Neural cell (in vitro differentiated cells): ENCODE data around the gene GNAT2. TPM values are rescaled to one million over a fixed set of nuclear protein-coding genes. Genes with fewer than 3 reads are reported as not detected.

Experiments
- H2AFZ ChIP-seq: fragments of 200-600, 300-800 bp; sonication (generic), shearing (Covaris generic); 2 replicates; pipeline ENCODE4 v1.6.0; 2014; ENCODE audit warnings: low read depth, mild to moderate bottlenecking, antibody characterized with exemption, low read length, moderate library complexity
- H3F3A ChIP-seq: fragments of 200-600 bp; shearing (Covaris generic); 2 replicates; pipeline ENCODE4 v1.6.1; 2016; ENCODE audit warnings: mild to moderate bottlenecking, moderate library complexity, mixed read lengths, antibody characterized with exemption, low read length; ENCODE audit not compliant: insufficient read depth, poor library complexity, severe bottlenecking
- H3K27ac ChIP-seq: fragments of 200-600, 300-800 bp; sonication (generic), shearing (Covaris generic); 2 replicates; pipeline ENCODE4 v1.5.1; 2014; ENCODE audit warnings: mild to moderate bottlenecking, low read length, moderate library complexity
- H3K27me3 ChIP-seq: fragments of 300-800, 200-600 bp; sonication (generic), shearing (Covaris generic); 2 replicates; pipeline ENCODE4 v1.6.0; 2014; ENCODE audit warnings: mild to moderate bottlenecking, low read depth, low read length, moderate library complexity; ENCODE audit not compliant: insufficient read depth
- H3K36me3 ChIP-seq: fragments of 300-800, 200-600 bp; sonication (generic), shearing (Covaris generic); 2 replicates; pipeline ENCODE4 v1.5.1; 2014; ENCODE audit warnings: mild to moderate bottlenecking, antibody characterized with exemption, low read length, moderate library complexity; ENCODE audit not compliant: insufficient read depth
- H3K4me2 ChIP-seq: fragments of 300-800, 200-600 bp; sonication (generic), shearing (Covaris generic); 2 replicates; pipeline ENCODE4 v1.6.0; 2014; ENCODE audit warnings: mild to moderate bottlenecking, low read length
- H3K4me3 ChIP-seq: fragments of 300-800, 200-600 bp; sonication (generic), shearing (Covaris generic); 2 replicates; pipeline ENCODE4 v1.5.1; 2014; ENCODE audit warnings: mild to moderate bottlenecking, low read length, moderate library complexity
- H3K79me2 ChIP-seq: fragments of 200-600 bp; shearing (Covaris generic); replicated peaks from 2 replicates; pipeline ENCODE4 v1.6.0; 2014; ENCODE audit warnings: mild to moderate bottlenecking, low read length, moderate library complexity; ENCODE audit not compliant: insufficient read depth
- H3K9ac ChIP-seq: fragments of 300-800, 200-600 bp; sonication (generic), shearing (Covaris generic); 2 replicates; pipeline ENCODE4 v1.6.1; 2016; ENCODE audit warnings: mild to moderate bottlenecking, low read length, mixed read lengths
- H3K9me2 ChIP-seq: fragments of 200-600 bp; shearing (Covaris generic); 2 replicates; pipeline ENCODE4 v1.6.1; 2016; ENCODE audit warnings: mild to moderate bottlenecking, low read length, mixed read lengths; ENCODE audit not compliant: insufficient read depth
- H3K9me3 ChIP-seq: fragments of 200-600, 300-800 bp; sonication (generic), shearing (Covaris generic); 2 replicates; pipeline ENCODE4 v1.6.1; 2016; ENCODE audit warnings: mild to moderate bottlenecking, mixed run types, low read length, moderate library complexity, mixed read lengths
- H4K20me1 ChIP-seq: fragments of 200-600 bp; shearing (Covaris generic); 2 replicates; pipeline ENCODE4 v1.6.1; 2016; ENCODE audit warnings: mild to moderate bottlenecking, mixed run types; ENCODE audit not compliant: insufficient read depth
- CTCF ChIP-seq: fragments of 450-650 bp; IDR thresholded peaks from 2 replicates; pipeline ENCODE4 v1.5.1; 2014; ENCODE audit warnings: antibody characterized with exemption, mild to moderate bottlenecking, moderate library complexity; ENCODE audit not compliant: poor library complexity, severe bottlenecking
- EP300 ChIP-seq: fragments of 450-650 bp; conservative IDR thresholded peaks from 2 replicates; pipeline ENCODE4 v1.6.1; 2014; ENCODE audit warnings: antibody characterized with exemption, mild to moderate bottlenecking, moderate library complexity; ENCODE audit not compliant: poor library complexity, severe bottlenecking
- EZH2 ChIP-seq: fragments of 200-600, 300-800 bp; shearing (Covaris generic), sonication (generic); IDR thresholded peaks from 2 replicates; pipeline ENCODE4 v1.6.1; 2014; ENCODE audit warnings: antibody characterized with exemption, low read length, borderline replicate concordance, mild to moderate bottlenecking; ENCODE audit not compliant: insufficient read depth, poor library complexity, severe bottlenecking
- MXI1 ChIP-seq: fragments of 450-650 bp; conservative IDR thresholded peaks from 2 replicates; pipeline ENCODE4 v1.6.1; 2014; ENCODE audit warnings: antibody characterized with exemption, mild to moderate bottlenecking; ENCODE audit not compliant: poor library complexity, severe bottlenecking
- POLR2AphosphoS5 ChIP-seq: IDR thresholded peaks from 2 replicates; pipeline ENCODE4 v1.6.1; 2012
- RAD21 ChIP-seq: fragments of 450-650 bp; conservative IDR thresholded peaks from 2 replicates; pipeline ENCODE4 v1.6.1; 2014; ENCODE audit warnings: antibody characterized with exemption, mild to moderate bottlenecking, moderate library complexity
- REST ChIP-seq: IDR thresholded peaks from 2 replicates; pipeline ENCODE4 v1.6.1; 2012; ENCODE audit warnings: borderline replicate concordance
- SMC3 ChIP-seq: fragments of 450-650 bp; conservative IDR thresholded peaks from 2 replicates; pipeline ENCODE4 v1.6.1; 2014; ENCODE audit warnings: antibody characterized with exemption, mild to moderate bottlenecking, moderate library complexity; ENCODE audit not compliant: poor library complexity
- TAF1 ChIP-seq: IDR thresholded peaks from 2 replicates; pipeline ENCODE4 v1.6.1; 2012; ENCODE audit warnings: low read depth
- polyA plus RNA-seq: library from polyadenylated mRNA; depleted of rRNA; stranded (reverse); fragments of >200 nt; gene quantifications from 2 replicates; pipeline ENCODE4 v1.2.3, GENCODE V29; 2014

GNAT2 gene
- polyA plus RNA-seq, 1 donor from 2014 or later, result 1.5 TPM

DNA sequence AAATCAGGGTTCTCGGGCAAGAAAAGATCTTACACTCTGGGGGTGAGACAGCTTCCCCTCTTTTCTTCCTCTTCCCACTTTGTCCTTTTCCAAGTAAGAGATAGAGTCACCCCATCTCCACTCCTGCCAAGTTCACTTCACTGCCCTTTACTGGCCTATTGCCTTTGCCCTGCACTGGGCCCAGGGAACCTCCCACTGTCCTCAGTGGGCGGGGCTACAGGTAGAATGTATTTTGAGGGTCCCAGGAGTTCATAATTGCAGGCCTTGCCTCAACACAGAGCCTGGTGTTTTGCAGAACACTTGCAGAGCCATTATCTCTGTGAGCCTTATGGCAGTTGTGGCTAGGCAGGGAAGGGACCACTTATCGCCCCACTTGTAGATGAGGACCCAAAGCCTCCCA lies 3.5 kb upstream of the GNAT2 start:
- Histone ChIP-seq H3F3A (no peaks in the 10 kb centered on the region), H3K9ac (no peak overlapping the region), H3K9me3 (no peaks in the 10 kb centered on the region), H3K27me3 (no peaks in the 10 kb centered on the region), H3K79me2 (peaks cover 38% of the 10 kb centered on the region), H3K4me2 (no peak overlapping the region), H3K4me3 (peak overlapping the region; percentile 66), H3K9me2 (no peaks in the 10 kb centered on the region), H3K27ac (no peak overlapping the region), H2AFZ (no peak overlapping the region), H4K20me1 (no peaks in the 10 kb centered on the region), H3K36me3 (no peaks in the 10 kb centered on the region)
- no peak for TF ChIP-seq REST
- no peak for TF ChIP-seq EP300
- TF ChIP-seq TAF1, result no peak
- TF ChIP-seq RAD21, result no peak
- no peak for TF ChIP-seq MXI1
- no peak for TF ChIP-seq SMC3
- TF ChIP-seq EZH2, result no peak
- no peak for TF ChIP-seq CTCF
- no peak for TF ChIP-seq POLR2AphosphoS5

- Histone ChIP-seq H3K9me3 (no peaks in the 10 kb centered on the region), H3K79me2 (peaks cover 38% of the 10 kb centered on the region), H3K36me3 (no peaks in the 10 kb centered on the region), H3K4me2 (peak overlapping the region; percentile 97), H3K9ac (peak overlapping the region; percentile 86), H3K9me2 (no peaks in the 10 kb centered on the region), H3F3A (no peaks in the 10 kb centered on the region), H3K27ac (peak overlapping the region; percentile 94), H3K27me3 (no peaks in the 10 kb centered on the region), H2AFZ (no peak overlapping the region), H3K4me3 (peak overlapping the region; percentile 66), H4K20me1 (no peaks in the 10 kb centered on the region)
- no peak for TF ChIP-seq EZH2
- no peak for TF ChIP-seq RAD21
- no peak for TF ChIP-seq REST
These were observed 2.9 kb upstream of the GNAT2 start for GRCh38 chr1:109622137-109622892.
